DOHH2 (cell line): ENCODE data around the gene C19orf25.
"Not testable (repeated sequence)": the region's sequence is repeated elsewhere in the genome, so short reads cannot be mapped to it uniquely, and the experiment has no call there.

Experiments
- H3F3A ChIP-seq: fragments of 200-600 bp; sonication (generic), shearing (Covaris generic); 2 replicates; pipeline ENCODE4 v1.6.0; 2016; ENCODE audit warnings: antibody characterized with exemption, mild to moderate bottlenecking; ENCODE audit not compliant: control insufficient read depth, insufficient read depth
- H3K27ac ChIP-seq: fragments of 200-600 bp; sonication (generic); 2 replicates; pipeline ENCODE4 v1.5.1; 2014; ENCODE audit warnings: low read depth, mild to moderate bottlenecking, low read length, moderate library complexity
- H3K27me3 ChIP-seq: fragments of 200-600 bp; sonication (generic); 2 replicates; pipeline ENCODE4 v1.6.1; 2014; ENCODE audit warnings: mild to moderate bottlenecking, low read length, mixed read lengths; ENCODE audit not compliant: control insufficient read depth
- H3K36me3 ChIP-seq: fragments of 200-600 bp; sonication (generic); 2 replicates; pipeline ENCODE4 v1.6.1; 2014; ENCODE audit warnings: mild to moderate bottlenecking, low read length, moderate library complexity, mixed read lengths; ENCODE audit not compliant: control insufficient read depth
- H3K4me1 ChIP-seq: fragments of 200-600 bp; sonication (generic); 2 replicates; pipeline ENCODE4 v1.6.1; 2014; ENCODE audit warnings: mild to moderate bottlenecking, low read length, mixed read lengths; ENCODE audit not compliant: control insufficient read depth
- H3K4me2 ChIP-seq: fragments of 200-600 bp; sonication (generic); 2 replicates; pipeline ENCODE4 v1.6.0; 2014; ENCODE audit warnings: mild to moderate bottlenecking, low read length, moderate library complexity
- H3K4me3 ChIP-seq: fragments of 200-600 bp; sonication (generic); 2 replicates; pipeline ENCODE4 v1.5.1; 2014; ENCODE audit warnings: mild to moderate bottlenecking, low read length, mixed read lengths
- H3K79me2 ChIP-seq: fragments of 200-600 bp; sonication (generic); 2 replicates; pipeline ENCODE4 v1.6.1; 2014; ENCODE audit warnings: mild to moderate bottlenecking, low read length, mixed read lengths; ENCODE audit not compliant: control insufficient read depth
- H3K9me2 ChIP-seq: fragments of 200-600 bp; sonication (generic); replicated peaks from 2 replicates; pipeline ENCODE4 v1.6.1; 2014; ENCODE audit warnings: mild to moderate bottlenecking, low read length, mixed read lengths; ENCODE audit not compliant: control insufficient read depth
- H3K9me3 ChIP-seq: fragments of 200-600 bp; sonication (generic); 2 replicates; pipeline ENCODE4 v1.6.1; 2014; ENCODE audit warnings: antibody characterized with exemption, low read length, mixed read lengths; ENCODE audit not compliant: control insufficient read depth, insufficient read depth
- H4K20me1 ChIP-seq: fragments of 200-600 bp; sonication (generic); 2 replicates; pipeline ENCODE4 v1.6.0; 2014; ENCODE audit warnings: low read depth, mild to moderate bottlenecking, antibody characterized with exemption, low read length, moderate library complexity; ENCODE audit not compliant: control insufficient read depth, insufficient read depth
- CTCF ChIP-seq: fragments of 200-600 bp; sonication (generic); IDR thresholded peaks from one replicate; pipeline ENCODE4 v1.5.1; 2014; ENCODE audit warnings: antibody characterized with exemption, mild to moderate bottlenecking, low read depth, low read length; ENCODE audit not compliant: poor library complexity, severe bottlenecking
- EZH2phosphoT487 ChIP-seq: fragments of 200-600 bp; sonication (generic); IDR thresholded peaks from 2 replicates; pipeline ENCODE4 v1.6.1; 2017; ENCODE audit warnings: borderline replicate concordance, mild to moderate bottlenecking, antibody characterized with exemption, low read length, moderate library complexity, mixed read lengths

Gene C19orf25

GRCh38 chr19:1522061-1522460 is 43.0 kb upstream of the C19orf25 start:
- no peak for TF ChIP-seq EZH2phosphoT487
- no peak for TF ChIP-seq CTCF
- H4K20me1 ChIP-seq, result no peaks in the 10 kb centered on the region
- H3K27ac ChIP-seq, result no peak overlapping the region
- no peaks in the 10 kb centered on the region for H3K36me3 ChIP-seq
- H3K4me3 ChIP-seq, result no peak overlapping the region
- H3K9me2 ChIP-seq, result no peaks in the 10 kb centered on the region
- H3K4me1 ChIP-seq, result no peaks in the 10 kb centered on the region
- H3K27me3 ChIP-seq, result no peaks in the 10 kb centered on the region
- H3F3A ChIP-seq, result no peaks in the 10 kb centered on the region
- no peak overlapping the region for H3K4me2 ChIP-seq
- no peaks in the 10 kb centered on the region for H3K79me2 ChIP-seq
- no peaks in the 10 kb centered on the region for H3K9me3 ChIP-seq

- TF ChIP-seq EZH2phosphoT487 (no peak), CTCF (no peak)
- Histone ChIP-seq H3K4me1 (no peaks in the 10 kb centered on the region), H3K9me3 (no peaks in the 10 kb centered on the region), H3K27me3 (no peaks in the 10 kb centered on the region), H3K79me2 (no peaks in the 10 kb centered on the region), H3K4me2 (no peak overlapping the region), H3K4me3 (no peak overlapping the region), H3F3A (no peaks in the 10 kb centered on the region), H3K9me2 (no peaks in the 10 kb centered on the region), H3K36me3 (no peaks in the 10 kb centered on the region), H3K27ac (no peak overlapping the region), H4K20me1 (no peaks in the 10 kb centered on the region)
Observed at GRCh38 chr19:1521636-1522035, 42.6 kb upstream of the C19orf25 start.

- H3K4me2 ChIP-seq, result no peak overlapping the region
- no peaks in the 10 kb centered on the region for H3K9me2 ChIP-seq
- H3K4me3 ChIP-seq, result no peak overlapping the region
- H4K20me1 ChIP-seq, result no peaks in the 10 kb centered on the region
- no peaks in the 10 kb centered on the region for H3K79me2 ChIP-seq
- no peaks in the 10 kb centered on the region for H3F3A ChIP-seq
- H3K9me3 ChIP-seq, result no peaks in the 10 kb centered on the region
- no peaks in the 10 kb centered on the region for H3K36me3 ChIP-seq
- H3K4me1 ChIP-seq, result no peaks in the 10 kb centered on the region
- H3K27ac ChIP-seq, result no peak overlapping the region
- no peak for TF ChIP-seq CTCF
- no peak for TF ChIP-seq EZH2phosphoT487
- H3K27me3 ChIP-seq, result no peaks in the 10 kb centered on the region
Observed at GRCh38 chr19:1520203-1520780, 41.3 kb upstream of the C19orf25 start.

GRCh38 chr19:1519802-1520201 is 40.8 kb upstream of the C19orf25 start:
- not testable (repeated sequence) for H3K27ac ChIP-seq, H3K9me2 ChIP-seq, H4K20me1 ChIP-seq, H3K27me3 ChIP-seq, H3K4me2 ChIP-seq, H3K4me1 ChIP-seq, H3K4me3 ChIP-seq, H3K36me3 ChIP-seq, H3K9me3 ChIP-seq, H3F3A ChIP-seq, H3K79me2 ChIP-seq
